Uterus (tissue), 2 donors: Measurements from ENCODE around the gene SLC25A47.

Experiments used
- POLR2A ChIP-seq, 2 donors: fragments of 450-650 bp; IDR thresholded peaks; one replicate each; pipeline ENCODE4 v1.6.1; 2016; ENCODE audit warnings: antibody characterized with exemption in 2 of 2, mild to moderate bottlenecking in 1 of 2, moderate library complexity in 1 of 2
- TF ChIP-seq, protein P1 (sequence below), 4 experiments: fragments of 200-600 bp in 2 of 4; fragments of 450-650 bp in 2 of 4; sonication (generic) in 2 of 4; IDR thresholded peaks; one replicate each; pipeline ENCODE4 v1.5.1; 2016 to 2019; ENCODE audit warnings: antibody characterized with exemption in 4 of 4, mild to moderate bottlenecking in 2 of 4, moderate library complexity in 1 of 4

DNA sequence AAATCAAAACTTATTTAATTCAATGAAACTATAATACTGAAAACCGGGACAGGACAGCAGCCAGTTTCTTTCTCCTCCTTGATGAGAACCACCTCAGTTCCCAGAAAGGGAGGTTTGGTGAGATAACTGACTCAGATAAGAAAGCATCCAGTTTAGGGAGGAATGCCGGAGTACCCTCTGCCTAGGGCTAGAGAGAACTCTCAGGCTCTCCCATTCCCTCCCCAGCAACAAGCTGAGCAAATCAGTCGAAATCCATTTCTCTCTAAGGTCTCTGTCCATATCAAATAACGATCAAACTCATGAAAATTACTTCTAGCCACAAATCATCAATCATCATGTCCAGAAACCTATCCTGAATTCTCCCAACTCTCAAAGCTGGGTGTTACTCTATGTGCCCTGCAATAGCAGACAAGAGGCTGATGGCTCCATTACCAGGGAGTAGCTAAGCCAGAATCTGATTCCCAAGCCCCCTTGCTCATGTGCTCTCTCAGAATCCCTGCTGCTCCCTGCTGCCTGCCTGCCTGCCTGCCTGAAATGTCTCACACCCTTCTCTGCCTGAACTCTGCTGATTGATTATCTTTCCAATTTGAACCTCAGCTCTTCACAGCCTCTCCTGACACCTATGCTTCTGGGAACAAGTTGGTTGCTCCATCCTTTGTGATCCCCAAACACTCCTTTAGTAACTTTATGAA, 49.4 kb downstream of the SLC25A47 start:
- no peak for TF ChIP-seq POLR2A (IDR thresholded peaks at IDR 0.05)
- TF ChIP-seq, protein P1, sequence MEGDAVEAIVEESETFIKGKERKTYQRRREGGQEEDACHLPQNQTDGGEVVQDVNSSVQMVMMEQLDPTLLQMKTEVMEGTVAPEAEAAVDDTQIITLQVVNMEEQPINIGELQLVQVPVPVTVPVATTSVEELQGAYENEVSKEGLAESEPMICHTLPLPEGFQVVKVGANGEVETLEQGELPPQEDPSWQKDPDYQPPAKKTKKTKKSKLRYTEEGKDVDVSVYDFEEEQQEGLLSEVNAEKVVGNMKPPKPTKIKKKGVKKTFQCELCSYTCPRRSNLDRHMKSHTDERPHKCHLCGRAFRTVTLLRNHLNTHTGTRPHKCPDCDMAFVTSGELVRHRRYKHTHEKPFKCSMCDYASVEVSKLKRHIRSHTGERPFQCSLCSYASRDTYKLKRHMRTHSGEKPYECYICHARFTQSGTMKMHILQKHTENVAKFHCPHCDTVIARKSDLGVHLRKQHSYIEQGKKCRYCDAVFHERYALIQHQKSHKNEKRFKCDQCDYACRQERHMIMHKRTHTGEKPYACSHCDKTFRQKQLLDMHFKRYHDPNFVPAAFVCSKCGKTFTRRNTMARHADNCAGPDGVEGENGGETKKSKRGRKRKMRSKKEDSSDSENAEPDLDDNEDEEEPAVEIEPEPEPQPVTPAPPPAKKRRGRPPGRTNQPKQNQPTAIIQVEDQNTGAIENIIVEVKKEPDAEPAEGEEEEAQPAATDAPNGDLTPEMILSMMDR (IDR thresholded peaks at IDR 0.05) = no peak
